ENCODE measurements around the gene GFOD1.

GFOD1 gene

GRCh38 chr6:13522656-13523055 is 35.3 kb upstream of the GFOD1 start:
- Histone ChIP-seq H3K36me3 (ENCODE audit: control insufficient read depth, low read length) (no peaks in the 10 kb centered on the region), H3K4me3 (ENCODE audit: low read length) (no peak overlapping the region), H3K9me2 (replicated peaks; ENCODE audit: control insufficient read depth, low read length) (no peaks in the 10 kb centered on the region), H3K9me3 (ENCODE audit: control insufficient read depth, insufficient read depth, low read length) (no peaks in the 10 kb centered on the region), H3K27me3 (ENCODE audit: control insufficient read depth, low read length) (no peaks in the 10 kb centered on the region), H3K4me2 (ENCODE audit: low read length) (no peak overlapping the region), H3F3A (ENCODE audit: control insufficient read depth, insufficient read depth) (peaks cover 10% of the 10 kb centered on the region), H3K4me1 (ENCODE audit: control insufficient read depth, low read length) (peaks cover 42% of the 10 kb centered on the region), H3K27ac (ENCODE audit: low read depth, low read length) (no peak overlapping the region), H4K20me1 (ENCODE audit: control insufficient read depth, insufficient read depth, low read depth, low read length) (no peaks in the 10 kb centered on the region), H3K79me2 (ENCODE audit: control insufficient read depth, low read length) (no peaks in the 10 kb centered on the region)
- TF ChIP-seq CTCF (IDR thresholded peaks at IDR 0.05; ENCODE audit: low read depth, low read length, poor library complexity, severe bottlenecking) (no peak), EZH2phosphoT487 (IDR thresholded peaks at IDR 0.05; ENCODE audit: borderline replicate concordance, low read length) (no peak)

GRCh38 chr6:13519839-13520238 is 32.4 kb upstream of the GFOD1 start:
- no peaks in the 10 kb centered on the region for H3K27me3 ChIP-seq (ENCODE audit: control insufficient read depth, low read length)
- no peaks in the 10 kb centered on the region for H3K36me3 ChIP-seq (ENCODE audit: control insufficient read depth, low read length)
- H3K9me2 ChIP-seq (replicated peaks; ENCODE audit: control insufficient read depth, low read length), result no peaks in the 10 kb centered on the region
- H3K4me2 ChIP-seq (ENCODE audit: low read length), result no peak overlapping the region
- no peaks in the 10 kb centered on the region for H3K79me2 ChIP-seq (ENCODE audit: control insufficient read depth, low read length)
- no peaks in the 10 kb centered on the region for H4K20me1 ChIP-seq (ENCODE audit: control insufficient read depth, insufficient read depth, low read depth, low read length)
- H3K27ac ChIP-seq (ENCODE audit: low read depth, low read length), result no peak overlapping the region
- H3K9me3 ChIP-seq (ENCODE audit: control insufficient read depth, insufficient read depth, low read length), result no peaks in the 10 kb centered on the region
- H3F3A ChIP-seq (ENCODE audit: control insufficient read depth, insufficient read depth), result no peaks in the 10 kb centered on the region
- peaks cover 18% of the 10 kb centered on the region for H3K4me1 ChIP-seq (ENCODE audit: control insufficient read depth, low read length)
- no peak overlapping the region for H3K4me3 ChIP-seq (ENCODE audit: low read length)
- TF ChIP-seq CTCF (IDR thresholded peaks at IDR 0.05; ENCODE audit: low read depth, low read length, poor library complexity, severe bottlenecking), result no peak

- no peaks in the 10 kb centered on the region for H3F3A ChIP-seq (ENCODE audit: control insufficient read depth, insufficient read depth)
- H3K27me3 ChIP-seq (ENCODE audit: control insufficient read depth, low read length), result no peaks in the 10 kb centered on the region
- H3K27ac ChIP-seq (ENCODE audit: low read depth, low read length), result no peak overlapping the region
- no peak overlapping the region for H3K4me3 ChIP-seq (ENCODE audit: low read length)
- no peaks in the 10 kb centered on the region for H3K9me2 ChIP-seq (replicated peaks; ENCODE audit: control insufficient read depth, low read length)
- no peaks in the 10 kb centered on the region for H3K79me2 ChIP-seq (ENCODE audit: control insufficient read depth, low read length)
- TF ChIP-seq CTCF (IDR thresholded peaks at IDR 0.05; ENCODE audit: low read depth, low read length, poor library complexity, severe bottlenecking) (no peak), EZH2phosphoT487 (IDR thresholded peaks at IDR 0.05; ENCODE audit: borderline replicate concordance, low read length) (no peak)
- H3K4me2 ChIP-seq (ENCODE audit: low read length), result no peak overlapping the region
- no peaks in the 10 kb centered on the region for H3K36me3 ChIP-seq (ENCODE audit: control insufficient read depth, low read length)
- no peaks in the 10 kb centered on the region for H4K20me1 ChIP-seq (ENCODE audit: control insufficient read depth, insufficient read depth, low read depth, low read length)
- no peaks in the 10 kb centered on the region for H3K9me3 ChIP-seq (ENCODE audit: control insufficient read depth, insufficient read depth, low read length)
- H3K4me1 ChIP-seq (ENCODE audit: control insufficient read depth, low read length), result 0 out of 2 replicates have a peak, but pooled peaks cover 4% of the 10 kb centered on the region
Observed at GRCh38 chr6:13517116-13517515, 29.7 kb upstream of the GFOD1 start.

- no peaks in the 10 kb centered on the region; the same call in 1 of the 2 replicates for H3K9me3 ChIP-seq (ENCODE audit: control insufficient read depth, insufficient read depth, low read length)
- no peaks in the 10 kb centered on the region for H3K27me3 ChIP-seq (ENCODE audit: control insufficient read depth, low read length)
- no peaks in the 10 kb centered on the region for H4K20me1 ChIP-seq (ENCODE audit: control insufficient read depth, insufficient read depth, low read depth, low read length)
- no peak overlapping the region for H3K4me3 ChIP-seq (ENCODE audit: low read length)
- H3K36me3 ChIP-seq (ENCODE audit: control insufficient read depth, low read length), result no peaks in the 10 kb centered on the region
- H3K27ac ChIP-seq (ENCODE audit: low read depth, low read length), result no peak overlapping the region
- H3K79me2 ChIP-seq (ENCODE audit: control insufficient read depth, low read length), result no peaks in the 10 kb centered on the region
- no peaks in the 10 kb centered on the region for H3K9me2 ChIP-seq (replicated peaks; ENCODE audit: control insufficient read depth, low read length)
- H3K4me1 ChIP-seq (ENCODE audit: control insufficient read depth, low read length), result 0 out of 2 replicates have a peak, but pooled peaks cover 4% of the 10 kb centered on the region
- H3K4me2 ChIP-seq (ENCODE audit: low read length), result no peak overlapping the region
- TF ChIP-seq EZH2phosphoT487 (IDR thresholded peaks at IDR 0.05; ENCODE audit: borderline replicate concordance, low read length) (no peak), CTCF (IDR thresholded peaks at IDR 0.05; ENCODE audit: low read depth, low read length, poor library complexity, severe bottlenecking) (no peak)
- H3F3A ChIP-seq (ENCODE audit: control insufficient read depth, insufficient read depth), result no peaks in the 10 kb centered on the region
Observed at GRCh38 chr6:13515912-13516311, 28.5 kb upstream of the GFOD1 start.
